ENCODE data around the gene ZNF37A. TPM values are rescaled to one million over a fixed set of nuclear protein-coding genes. Genes with fewer than 3 reads are reported as not detected.
"Not testable (repeated sequence)": the region's sequence is repeated elsewhere in the genome, so short reads cannot be mapped to it uniquely, and the experiment has no call there.

The ZNF37A gene
- total RNA-seq (9.8 and 15.3 TPM in 2 replicates), polyA plus RNA-seq (8.1 and 15.2 TPM in 2 replicates)

DNA sequence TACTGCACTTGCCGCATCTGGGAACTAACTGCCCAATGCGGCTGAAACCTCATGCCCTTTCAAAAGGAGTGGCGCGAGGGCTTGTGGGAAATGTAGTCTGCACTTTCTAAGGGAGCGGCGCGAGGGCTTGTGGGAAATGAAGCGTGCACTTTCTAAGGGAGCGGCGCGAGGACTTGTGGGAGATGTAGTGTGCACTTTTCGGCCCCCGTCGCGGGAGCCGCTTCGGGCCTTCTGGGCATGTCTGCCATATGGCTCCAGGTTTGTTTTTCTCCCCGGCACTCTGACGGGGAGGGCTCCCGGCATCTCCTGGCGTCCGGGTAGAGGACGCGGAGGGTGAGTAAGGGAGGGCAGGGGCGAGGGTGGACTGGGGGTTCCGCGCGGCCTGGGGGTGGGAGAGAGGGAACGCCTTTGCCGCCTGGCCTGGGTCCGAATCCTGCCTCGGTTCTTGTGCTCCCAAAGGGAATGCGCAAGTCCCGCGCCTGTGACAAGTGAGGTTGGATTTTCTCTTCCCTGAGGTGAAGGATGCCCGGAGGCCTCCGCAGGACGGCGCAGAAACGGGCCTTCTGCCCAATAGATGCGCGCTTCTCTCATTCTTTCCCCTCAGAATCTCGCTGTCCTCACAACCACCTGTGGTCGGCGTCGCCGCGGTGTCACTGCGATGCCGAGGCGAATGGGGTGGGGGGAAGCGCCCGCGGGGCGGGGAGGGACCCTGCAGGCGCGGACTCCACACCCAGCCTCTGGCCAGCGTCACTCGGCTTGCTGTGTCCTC is at the start of gene ZNF37A:
TSS of gene ZNF37A (plus strand) at position 180 of the 769 bp plus-strand sequence. CDS start 2,281 bp downstream, outside the sequence.
- no peaks in the 10 kb centered on the region for H3K27me3 ChIP-seq
- peak within 1 kb of the TSS; percentile 85 for H3K27ac ChIP-seq

DNA sequence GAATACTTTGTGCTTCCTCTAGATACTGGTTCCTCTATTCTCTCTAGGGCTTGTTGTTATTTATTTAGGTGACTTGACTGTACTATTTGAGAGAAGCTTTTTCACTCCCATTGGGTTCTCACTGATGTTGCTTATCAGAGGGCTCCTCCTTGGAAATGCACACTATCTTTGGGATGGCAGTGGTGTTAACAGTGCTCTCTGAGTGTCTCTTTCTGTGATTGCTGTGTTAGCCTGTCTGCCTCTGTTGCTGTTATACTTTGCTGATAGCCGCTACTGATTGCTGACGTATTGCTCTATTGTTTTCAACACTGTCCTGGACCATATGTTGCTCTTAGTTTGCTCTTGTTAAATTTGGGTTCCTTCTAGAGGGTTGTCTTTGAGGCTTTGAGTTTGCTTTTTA is 49.0 kb upstream of the ZNF37A start:
- DNase-seq (ENCODE audit: low read depth in 1 of 2, low spot score in 1 of 2): no peak
- TF ChIP-seq, protein P1, sequence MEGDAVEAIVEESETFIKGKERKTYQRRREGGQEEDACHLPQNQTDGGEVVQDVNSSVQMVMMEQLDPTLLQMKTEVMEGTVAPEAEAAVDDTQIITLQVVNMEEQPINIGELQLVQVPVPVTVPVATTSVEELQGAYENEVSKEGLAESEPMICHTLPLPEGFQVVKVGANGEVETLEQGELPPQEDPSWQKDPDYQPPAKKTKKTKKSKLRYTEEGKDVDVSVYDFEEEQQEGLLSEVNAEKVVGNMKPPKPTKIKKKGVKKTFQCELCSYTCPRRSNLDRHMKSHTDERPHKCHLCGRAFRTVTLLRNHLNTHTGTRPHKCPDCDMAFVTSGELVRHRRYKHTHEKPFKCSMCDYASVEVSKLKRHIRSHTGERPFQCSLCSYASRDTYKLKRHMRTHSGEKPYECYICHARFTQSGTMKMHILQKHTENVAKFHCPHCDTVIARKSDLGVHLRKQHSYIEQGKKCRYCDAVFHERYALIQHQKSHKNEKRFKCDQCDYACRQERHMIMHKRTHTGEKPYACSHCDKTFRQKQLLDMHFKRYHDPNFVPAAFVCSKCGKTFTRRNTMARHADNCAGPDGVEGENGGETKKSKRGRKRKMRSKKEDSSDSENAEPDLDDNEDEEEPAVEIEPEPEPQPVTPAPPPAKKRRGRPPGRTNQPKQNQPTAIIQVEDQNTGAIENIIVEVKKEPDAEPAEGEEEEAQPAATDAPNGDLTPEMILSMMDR (IDR thresholded peaks at IDR 0.05; ENCODE audit: low read depth, low read length): no peak
- Histone ChIP-seq H3K4me3 (no peak overlapping the region), H3K4me1 (ENCODE audit: low read depth) (no peaks in the 10 kb centered on the region), H3K36me3 (peaks cover 14% of the 10 kb centered on the region), H3K27me3 (no peaks in the 10 kb centered on the region), H3K27ac (no peak overlapping the region), H3K9me3 (ENCODE audit: low read depth) (no peaks in the 10 kb centered on the region)

More for the DNA sequence above, at the start of gene ZNF37A:
- Histone ChIP-seq H3K36me3 (peaks cover 3% of the 10 kb centered on the region), H3K4me1 (ENCODE audit: low read depth) (no peaks in the 10 kb centered on the region), H3K9me3 (ENCODE audit: low read depth) (no peaks in the 10 kb centered on the region), H3K4me3 (peak within 1 kb of the TSS; percentile 56)
- TF ChIP-seq, protein P1 (IDR thresholded peaks at IDR 0.05; ENCODE audit: low read depth, low read length): no peak
- peak; percentile 91 to 98 for DNase-seq (ENCODE audit: low read depth in 1 of 2, low spot score in 1 of 2)

DNA sequence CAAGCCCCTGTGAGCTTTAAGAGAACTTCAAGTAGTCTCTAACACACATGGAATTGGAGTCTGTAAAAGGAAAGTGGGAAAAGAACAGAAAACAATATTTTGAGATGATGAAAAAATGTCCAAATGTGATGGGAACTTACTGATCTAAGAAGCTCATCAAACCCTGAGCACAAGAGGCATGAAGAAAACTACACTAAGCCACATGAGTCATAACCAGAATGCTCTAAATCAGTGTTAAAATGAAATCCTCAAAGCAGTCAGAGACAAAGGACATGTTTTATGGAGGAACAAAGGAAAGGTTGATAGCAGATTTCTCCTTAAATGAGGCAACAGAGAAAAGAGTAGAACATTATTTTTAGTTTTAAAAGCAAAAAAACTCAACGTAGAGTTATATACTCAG is 46.5 kb upstream of the ZNF37A start:
- Histone ChIP-seq H3K9me3 (ENCODE audit: low read depth) (no peaks in the 10 kb centered on the region), H3K27ac (no peak overlapping the region), H3K36me3 (peaks cover 16% of the 10 kb centered on the region), H3K4me3 (no peak overlapping the region), H3K4me1 (ENCODE audit: low read depth) (no peaks in the 10 kb centered on the region), H3K27me3 (no peaks in the 10 kb centered on the region)
- TF ChIP-seq, protein P1 (IDR thresholded peaks at IDR 0.05; ENCODE audit: low read depth, low read length): no peak
- peak in 1 of 2 donors; percentile 21 for DNase-seq (ENCODE audit: low read depth in 1 of 2, low spot score in 1 of 2)

DNA sequence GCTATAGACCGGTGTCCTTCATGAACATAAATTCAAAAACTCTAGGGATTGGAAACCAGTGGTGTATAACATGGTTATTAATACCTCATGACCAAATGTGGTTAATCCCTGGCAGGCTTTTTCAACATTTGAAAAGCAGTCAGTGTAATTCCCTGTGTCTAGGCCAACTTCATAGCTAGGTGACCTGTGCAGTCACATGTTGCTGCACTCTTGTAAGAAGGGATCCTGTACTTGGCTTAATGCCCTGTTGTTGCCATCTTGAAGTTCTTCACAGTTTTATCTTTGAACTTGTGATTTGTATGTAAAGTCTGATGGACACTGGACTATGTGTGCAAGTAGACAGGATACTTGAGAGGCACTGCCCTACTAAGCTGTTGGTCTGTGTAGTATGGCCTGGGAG is 43.9 kb upstream of the ZNF37A start:
- Histone ChIP-seq H3K27me3 (no peaks in the 10 kb centered on the region), H3K36me3 (peaks cover 22% of the 10 kb centered on the region), H3K4me3 (no peak overlapping the region), H3K27ac (no peak overlapping the region), H3K9me3 (ENCODE audit: low read depth) (peaks cover under 1% of the 10 kb centered on the region), H3K4me1 (ENCODE audit: low read depth) (no peaks in the 10 kb centered on the region)
- no peak for DNase-seq (ENCODE audit: low read depth in 1 of 2, low spot score in 1 of 2)
- TF ChIP-seq, protein P1 (IDR thresholded peaks at IDR 0.05; ENCODE audit: low read depth, low read length): no peak

DNA sequence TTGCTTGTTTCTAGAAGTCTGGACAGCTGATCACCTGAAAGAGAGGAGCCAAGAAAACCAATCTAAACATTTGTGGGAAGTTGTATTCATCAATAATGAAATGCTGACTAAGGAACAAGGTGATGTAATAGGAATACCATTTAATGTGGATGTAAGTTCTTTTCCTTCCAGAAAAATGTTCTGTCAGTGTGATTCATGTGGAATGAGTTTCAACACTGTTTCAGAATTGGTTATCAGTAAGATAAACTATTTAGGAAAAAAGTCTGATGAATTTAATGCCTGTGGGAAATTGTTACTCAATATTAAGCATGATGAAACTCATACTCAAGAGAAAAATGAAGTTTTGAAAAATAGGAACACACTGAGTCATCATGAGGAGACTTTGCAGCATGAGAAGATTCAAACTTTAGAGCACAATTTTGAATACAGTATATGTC is 39.8 kb upstream of the ZNF37A start:
- TF ChIP-seq, protein P1 (IDR thresholded peaks at IDR 0.05; ENCODE audit: low read depth, low read length): no peak
- Histone ChIP-seq H3K36me3 (peaks cover 27% of the 10 kb centered on the region), H3K4me1 (ENCODE audit: low read depth) (no peaks in the 10 kb centered on the region), H3K9me3 (ENCODE audit: low read depth) (peaks cover 8% of the 10 kb centered on the region), H3K4me3 (no peak overlapping the region), H3K27ac (no peak overlapping the region), H3K27me3 (no peaks in the 10 kb centered on the region)
- DNase-seq (ENCODE audit: low read depth in 1 of 2, low spot score in 1 of 2): peak in 1 of 2 donors; percentile 89

DNA sequence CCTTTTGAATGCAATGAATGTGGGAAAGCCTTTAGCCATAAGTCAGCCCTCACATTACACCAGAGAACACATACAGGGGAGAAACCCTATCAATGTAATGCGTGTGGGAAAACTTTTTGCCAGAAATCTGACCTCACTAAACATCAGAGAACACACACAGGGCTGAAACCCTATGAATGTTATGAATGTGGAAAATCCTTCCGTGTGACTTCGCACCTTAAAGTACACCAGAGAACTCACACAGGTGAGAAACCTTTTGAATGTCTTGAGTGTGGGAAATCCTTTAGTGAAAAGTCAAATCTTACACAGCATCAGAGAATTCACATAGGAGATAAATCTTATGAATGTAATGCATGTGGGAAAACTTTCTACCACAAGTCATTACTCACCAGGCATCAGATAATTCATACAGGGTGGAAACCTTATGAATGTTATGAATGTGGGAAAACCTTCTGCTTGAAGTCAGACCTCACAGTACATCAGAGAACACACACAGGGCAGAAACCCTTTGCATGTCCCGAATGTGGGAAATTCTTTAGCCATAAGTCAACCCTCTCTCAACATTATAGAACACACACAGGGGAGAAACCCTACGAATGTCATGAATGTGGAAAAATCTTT is 38.8 kb upstream of the ZNF37A start:
- not testable (repeated sequence) for H3K4me3 ChIP-seq; H3K27me3 ChIP-seq; H3K27ac ChIP-seq; H3K4me1 ChIP-seq (ENCODE audit: low read depth); H3K9me3 ChIP-seq (ENCODE audit: low read depth); DNase-seq (ENCODE audit: low read depth in 1 of 2, low spot score in 1 of 2)
- peaks cover 26% of the 10 kb centered on the region for H3K36me3 ChIP-seq

DNA sequence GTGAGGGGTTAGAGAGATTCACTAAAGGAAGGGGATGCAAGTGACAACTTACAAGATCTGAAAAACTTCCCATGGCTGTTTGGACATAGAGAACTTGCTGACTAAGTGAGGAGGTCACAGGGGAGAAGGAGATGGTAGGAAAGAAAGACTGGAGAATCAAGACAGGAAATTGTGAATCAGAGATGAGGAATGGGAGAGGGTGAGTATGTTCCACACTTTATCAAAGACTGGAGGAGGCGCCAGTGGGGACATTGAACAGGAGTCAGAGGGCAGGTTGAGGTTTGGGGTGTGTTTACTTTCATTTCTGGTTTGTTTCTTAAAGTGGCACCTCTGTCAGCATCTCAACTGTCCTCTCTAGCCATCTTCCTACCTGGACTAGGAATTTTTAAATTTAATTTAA is 24.5 kb upstream of the ZNF37A start:
- H3K36me3 ChIP-seq; H3K4me1 ChIP-seq (ENCODE audit: low read depth); H3K27ac ChIP-seq; H3K9me3 ChIP-seq (ENCODE audit: low read depth); H3K27me3 ChIP-seq; H3K4me3 ChIP-seq: not testable (repeated sequence)
- peak in 1 of 2 donors; percentile 87 for DNase-seq (ENCODE audit: low read depth in 1 of 2, low spot score in 1 of 2)

Data from cardiac muscle cell (in vitro differentiated cells and primary cell).